ENCODE data around the gene PKNOX2.

GRCh38 chr11:125335106-125335505 is 170.6 kb downstream of the PKNOX2 start:
- TF ChIP-seq CTCF (IDR thresholded peaks at IDR 0.05) (no peak), POLR2A (IDR thresholded peaks at IDR 0.05) (no peak)

Measured in lower leg skin (tissue), 3 donors.